G401 (cell line): Measurements from ENCODE around the gene MAPK12. TPM values are rescaled to one million over a fixed set of nuclear protein-coding genes. Genes with fewer than 3 reads are reported as not detected.
A peak's percentile ranks its signal among the peaks of the same experiment; 100 is the strongest.

Experiments
- DNase-seq: peaks from one replicate; pipeline ENCODE4 v3.0.0-alpha.2; 2015; ENCODE audit warnings: low spot score
- in situ Hi-C: cut with HindIII; loops from 2 replicates; pipeline ENCODE4 v1.10.0; 2016; ENCODE audit warnings: low sequenced_read_pairs, mixed read lengths
- total RNA-seq: library from RNA; depleted of rRNA; stranded (reverse); fragments of >200 nt; shearing (Covaris generic); gene quantifications from 2 replicates; pipeline ENCODE4 v1.2.3, GENCODE V29; 2014

MAPK12 gene
- total RNA-seq, 1 experiment from 2014 or later: 158 TPM

GRCh38 chr22:50272044-50272802, 10.7 kb upstream of the MAPK12 start:
- in situ Hi-C loops: no loop called here
- DNase-seq: no peak

GRCh38 chr22:50271519-50271970, 10.1 kb upstream of the MAPK12 start:
- peak; percentile 75 for DNase-seq
- in situ Hi-C loops: no loop called here

GRCh38 chr22:50270666-50271394, 9.3 kb upstream of the MAPK12 start:
- in situ Hi-C loops: no loop called here
- no peak for DNase-seq

GRCh38 chr22:50269970-50270665, 8.6 kb upstream of the MAPK12 start, which contains the start of gene MAPK11:
MAPK11 (minus strand) TSS chr22:50270380; CDS start chr22:50270292, 88 bp downstream.
- peak; percentile 69 for DNase-seq
- in situ Hi-C loops: no loop called here

- no peak for DNase-seq
- in situ Hi-C loops: no loop called here
These were observed 8.1 kb upstream of the MAPK12 start for GRCh38 chr22:50269573-50269969.

GRCh38 chr22:50268655-50269113, 7.2 kb upstream of the MAPK12 start:
- in situ Hi-C loops: no loop called here
- DNase-seq: no peak

GRCh38 chr22:50267591-50268390, 6.3 kb upstream of the MAPK12 start:
- in situ Hi-C loops: no loop called here
- DNase-seq: peak; percentile 77

GRCh38 chr22:50266994-50267393, 5.5 kb upstream of the MAPK12 start:
- in situ Hi-C loops: no loop called here
- no peak for DNase-seq

- in situ Hi-C loops: no loop called here
- DNase-seq: no peak
These were observed 3.6 kb upstream of the MAPK12 start for GRCh38 chr22:50264946-50265669.

- DNase-seq: no peak
- in situ Hi-C loops: no loop called here
These were observed 2.7 kb upstream of the MAPK12 start for GRCh38 chr22:50264104-50264745.

- no peak for DNase-seq
- in situ Hi-C loops: no loop called here
These were observed 1.6 kb upstream of the MAPK12 start for GRCh38 chr22:50262973-50263617.

GRCh38 chr22:50262460-50262911, 1.0 kb upstream of the MAPK12 start:
- no peak for DNase-seq
- in situ Hi-C loops: no loop called here

- peak; percentile 69 for DNase-seq
These were observed 475 bp downstream of the MAPK12 start for GRCh38 chr22:50260801-50261614.

GRCh38 chr22:50260434-50260800, 1.1 kb downstream of the MAPK12 start:
- in situ Hi-C loops: no loop called here
- DNase-seq: no peak

More at GRCh38 chr22:50260801-50261614, 475 bp downstream of the MAPK12 start:
- in situ Hi-C loops: no loop called here

GRCh38 chr22:50259302-50259701, 2.2 kb downstream of the MAPK12 start:
- DNase-seq: no peak
- in situ Hi-C loops: no loop called here
